GM19099 (cell line): ENCODE measurements around the gene EFCAB11.

Experiments used
- POLR2A ChIP-seq: IDR thresholded peaks from 3 replicates; pipeline ENCODE4 v1.6.1; 2011; ENCODE audit warnings: low read depth; ENCODE audit not compliant: insufficient read length; ENCODE audit errors: extremely low read depth

EFCAB11 gene

GRCh38 chr14:89906000-89906399 is 48.5 kb downstream of the EFCAB11 start:
- TF ChIP-seq POLR2A: no peak

- TF ChIP-seq POLR2A: no peak
Observed at GRCh38 chr14:89903340-89903952, 51.1 kb downstream of the EFCAB11 start.

GRCh38 chr14:89902881-89903280 is 51.6 kb downstream of the EFCAB11 start:
- TF ChIP-seq POLR2A: no peak

GRCh38 chr14:89900802-89901201 is 53.7 kb downstream of the EFCAB11 start:
- TF ChIP-seq POLR2A: no peak

GRCh38 chr14:89899917-89900663 is 54.4 kb downstream of the EFCAB11 start:
- no peak for TF ChIP-seq POLR2A

GRCh38 chr14:89899291-89899690 is 55.2 kb downstream of the EFCAB11 start:
- no peak for TF ChIP-seq POLR2A

GRCh38 chr14:89892953-89893352 is 61.6 kb downstream of the EFCAB11 start:
- TF ChIP-seq POLR2A: no peak

- TF ChIP-seq POLR2A: no peak
Observed at GRCh38 chr14:89891055-89891454, 63.5 kb downstream of the EFCAB11 start.

GRCh38 chr14:89890589-89890988 is 63.9 kb downstream of the EFCAB11 start:
- no peak for TF ChIP-seq POLR2A

GRCh38 chr14:89889626-89890025 is 64.9 kb downstream of the EFCAB11 start:
- TF ChIP-seq POLR2A: no peak

- TF ChIP-seq POLR2A: no peak
Observed at GRCh38 chr14:89884761-89885160, 69.8 kb downstream of the EFCAB11 start.

GRCh38 chr14:89881839-89882238 is 72.7 kb downstream of the EFCAB11 start:
- no peak for TF ChIP-seq POLR2A

- no peak for TF ChIP-seq POLR2A
Observed at GRCh38 chr14:89870316-89870715, 84.2 kb downstream of the EFCAB11 start.

- TF ChIP-seq POLR2A: no peak
Observed at GRCh38 chr14:89869606-89870005, 84.9 kb downstream of the EFCAB11 start.

GRCh38 chr14:89866458-89866857 is 88.1 kb downstream of the EFCAB11 start:
- no peak for TF ChIP-seq POLR2A

GRCh38 chr14:89865153-89865552 is 89.4 kb downstream of the EFCAB11 start:
- TF ChIP-seq POLR2A: no peak
